Measurements from ENCODE around the gene MTMR8. TPM values are rescaled to one million over a fixed set of nuclear protein-coding genes. Genes with fewer than 3 reads are reported as not detected.

The MTMR8 gene
- total and polyA plus RNA-seq, 2 donors (not counting 3 experiments of a cell fraction or from before 2014, with no cell fraction given): 0.23 to 0.75 TPM

DNA sequence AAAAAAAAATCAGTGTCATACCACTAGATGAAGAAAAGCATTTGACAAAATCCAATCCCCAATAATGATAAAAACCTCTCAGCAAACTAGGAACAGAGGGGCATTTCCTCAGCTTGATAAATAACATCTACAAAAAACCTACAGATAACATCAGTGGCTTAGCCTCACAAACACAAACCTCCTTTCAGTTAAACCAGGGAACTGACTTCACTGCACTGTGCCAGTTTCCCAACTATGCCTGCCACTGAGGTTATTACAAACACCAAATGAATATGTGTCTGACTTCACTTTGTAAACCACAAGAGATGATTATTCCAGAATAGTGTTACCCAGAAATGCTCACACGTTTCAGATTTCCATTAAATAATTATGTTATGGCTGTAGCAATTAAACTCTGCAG, 15.3 kb downstream of the MTMR8 start:
- Histone ChIP-seq H3K79me2 (ENCODE audit: control insufficient read depth, insufficient read depth, low read length) (no peaks in the 10 kb centered on the region), H3K9me1 (replicated peaks; ENCODE audit: control insufficient read depth, extremely low read depth, insufficient read depth, low read length) (no peaks in the 10 kb centered on the region), H3K27me3 (ENCODE audit: control insufficient read depth in 2 of 2, insufficient read depth in 2 of 2, low read length in 2 of 2) (no peaks in the 10 kb centered on the region), H4K20me1 (replicated peaks; ENCODE audit: control insufficient read depth, extremely low read depth, insufficient read depth, low read length) (no peaks in the 10 kb centered on the region), H3K27ac (ENCODE audit: insufficient read depth, low read depth, low read length) (no peak overlapping the region), H3K9me3 (replicated peaks; ENCODE audit: control insufficient read depth, insufficient read depth, low read length) (no peaks in the 10 kb centered on the region), H3K4me2 (ENCODE audit: insufficient read depth, low read length) (no peak overlapping the region), H3K36me3 (ENCODE audit: control insufficient read depth in 2 of 2, extremely low read depth in 1 of 2, insufficient read depth in 2 of 2, low read length in 2 of 2) (no peaks in the 10 kb centered on the region), H3K4me3 (replicated peaks in 1 of 3; ENCODE audit: insufficient read depth in 1 of 3, low read depth in 1 of 3, low read length in 3 of 3) (no peak overlapping the region), H2AFZ (ENCODE audit: low read depth, low read length) (no peak overlapping the region), H3K4me1 (ENCODE audit: control insufficient read depth, extremely low read depth, insufficient read depth, low read length) (no peaks in the 10 kb centered on the region), H3K9ac (replicated peaks; ENCODE audit: extremely low read depth, insufficient read depth, low read length) (no peak overlapping the region)
- BruUV-seq (replicated peaks): no TSS peak
- FAIRE-seq: no peak
- ChIA-PET POLR2A (no interaction called here), CTCF (no interaction called here)
- intact Hi-C loops (cut with micrococcal nuclease) (no loop called here), dilution Hi-C loops (cut with MboI; ENCODE audit: extremely low pct_ligation_motif_present, low sequenced_read_pairs) (no loop called here)
- TF ChIP-seq JUN (IDR thresholded peaks at IDR 0.05; ENCODE audit: borderline replicate concordance, insufficient read depth, insufficient read length, low read depth) (no peak), POLR2AphosphoS5 (IDR thresholded peaks at IDR 0.05; ENCODE audit: insufficient read depth, low read depth, low read length) (no peak), MAX (IDR thresholded peaks at IDR 0.05; ENCODE audit: insufficient read depth, insufficient read length) (no peak), FOS (IDR thresholded peaks at IDR 0.05; ENCODE audit: borderline replicate concordance, insufficient read depth, low read length) (no peak), POLR2A (IDR thresholded peaks at IDR 0.05; ENCODE audit: low read depth, low read length) (no peak), EZH2 (IDR thresholded peaks at IDR 0.05; ENCODE audit: borderline replicate concordance, low read depth, low read length, severe bottlenecking) (no peak), CTCF (IDR thresholded peaks at IDR 0.05; ENCODE audit: extremely low read depth in 1 of 2, insufficient read depth in 1 of 2, low read depth in 1 of 2, low read length in 2 of 2) (no peak), MYC (IDR thresholded peaks at IDR 0.05; ENCODE audit: low read depth, low read length) (no peak), GATA2 (IDR thresholded peaks at IDR 0.05; ENCODE audit: insufficient read depth, insufficient read length, low read depth, low read length) (no peak)
- no peak for DNase-seq (ENCODE audit: low read depth, low spot score)

Measured in endothelial cell of umbilical vein (primary cell).